Measurements from ENCODE around the gene ASZ1. TPM values are rescaled to one million over a fixed set of nuclear protein-coding genes. Genes with fewer than 3 reads are reported as not detected.

Gene ASZ1
- total RNA-seq, 1 donor = under 0.01 TPM

DNA sequence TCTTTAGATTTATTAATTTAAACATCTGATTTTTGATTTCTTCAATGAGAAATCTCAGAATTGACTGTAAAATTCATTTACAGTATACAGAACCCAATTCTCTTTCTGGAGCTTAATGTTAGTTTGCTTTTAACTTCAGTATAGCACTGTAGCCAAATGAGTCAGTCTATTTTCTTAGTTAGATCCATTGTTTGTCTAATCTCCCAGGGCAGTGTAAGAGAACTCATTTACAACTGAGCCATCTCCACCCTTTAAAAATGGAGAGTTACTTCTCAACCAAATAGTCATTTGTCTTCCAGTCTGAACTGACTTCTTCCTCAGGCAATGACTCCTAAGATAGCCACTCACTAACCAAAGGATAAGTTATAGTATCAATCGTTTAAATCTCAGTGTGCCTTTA is 101.5 kb downstream of the ASZ1 start:
- no peak for DNase-seq (ENCODE audit: low read depth)
- TF ChIP-seq CTCF (IDR thresholded peaks at IDR 0.05; ENCODE audit: insufficient read depth, low read depth, low read length) = no peak
- H3K4me3 ChIP-seq (ENCODE audit: low read depth, low read length) = no peak overlapping the region

DNA sequence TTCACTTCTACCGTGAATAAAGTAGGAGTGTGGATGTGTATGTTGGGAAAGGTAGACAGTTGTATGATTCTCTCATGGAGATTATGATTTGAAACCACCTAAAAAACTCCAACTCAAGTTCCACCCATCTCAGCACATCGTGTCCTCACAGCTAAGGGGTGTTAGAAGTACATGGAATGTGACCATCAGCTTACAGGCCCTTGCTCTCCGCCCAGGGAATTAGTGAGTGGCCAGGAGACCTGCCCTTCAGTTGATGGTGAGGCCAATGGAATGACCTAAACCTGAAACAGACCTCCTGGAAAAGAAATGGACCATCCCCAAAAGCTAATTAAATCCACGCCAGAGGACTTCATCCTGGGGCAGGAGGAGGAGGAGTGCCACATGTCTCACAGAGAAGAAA is 102.3 kb downstream of the ASZ1 start:
- peak; percentile 46 for DNase-seq (ENCODE audit: low read depth)
- TF ChIP-seq CTCF (IDR thresholded peaks at IDR 0.05; ENCODE audit: insufficient read depth, low read depth, low read length) = no peak
- H3K4me3 ChIP-seq (ENCODE audit: low read depth, low read length) = peak overlapping the region; percentile 69

- peak overlapping the region; percentile 69 for H3K4me3 ChIP-seq (ENCODE audit: low read depth, low read length)
- TF ChIP-seq CTCF (IDR thresholded peaks at IDR 0.05; ENCODE audit: insufficient read depth, low read depth, low read length) = no peak
- peak; percentile 88 for DNase-seq (ENCODE audit: low read depth)
Measured at GRCh38 chr7:117323851-117324711, 103.2 kb downstream of the ASZ1 start.

DNA sequence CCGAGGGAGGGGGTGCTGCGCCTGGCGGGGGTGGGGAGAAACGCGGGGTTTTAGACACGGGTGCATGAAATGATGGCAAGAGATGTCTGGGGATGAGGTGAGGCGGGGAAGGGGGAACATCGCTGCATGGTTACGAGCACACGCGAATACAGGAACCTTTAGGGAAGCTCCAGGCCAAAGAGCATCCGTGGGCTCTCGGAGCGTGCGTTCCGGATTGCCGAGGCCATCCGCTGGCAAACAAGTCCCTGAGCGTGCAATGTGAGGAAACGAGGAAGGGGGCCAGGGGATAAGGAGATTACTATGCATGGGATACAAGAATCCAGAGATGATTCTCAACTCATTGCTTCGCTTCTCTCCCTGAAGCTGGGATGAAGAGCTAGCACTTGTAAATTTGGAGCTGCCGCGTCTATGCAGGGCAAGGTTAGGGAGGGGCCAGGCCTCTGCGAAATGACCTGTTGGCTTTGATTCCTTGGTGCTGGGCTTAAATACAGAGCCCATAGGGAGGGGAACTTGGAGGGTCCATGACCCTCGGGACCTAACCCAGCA is 103.9 kb downstream of the ASZ1 start:
- DNase-seq (ENCODE audit: low read depth) = peak; percentile 53
- peak overlapping the region; percentile 69 for H3K4me3 ChIP-seq (ENCODE audit: low read depth, low read length)
- no peak for TF ChIP-seq CTCF (IDR thresholded peaks at IDR 0.05; ENCODE audit: insufficient read depth, low read depth, low read length)

DNA sequence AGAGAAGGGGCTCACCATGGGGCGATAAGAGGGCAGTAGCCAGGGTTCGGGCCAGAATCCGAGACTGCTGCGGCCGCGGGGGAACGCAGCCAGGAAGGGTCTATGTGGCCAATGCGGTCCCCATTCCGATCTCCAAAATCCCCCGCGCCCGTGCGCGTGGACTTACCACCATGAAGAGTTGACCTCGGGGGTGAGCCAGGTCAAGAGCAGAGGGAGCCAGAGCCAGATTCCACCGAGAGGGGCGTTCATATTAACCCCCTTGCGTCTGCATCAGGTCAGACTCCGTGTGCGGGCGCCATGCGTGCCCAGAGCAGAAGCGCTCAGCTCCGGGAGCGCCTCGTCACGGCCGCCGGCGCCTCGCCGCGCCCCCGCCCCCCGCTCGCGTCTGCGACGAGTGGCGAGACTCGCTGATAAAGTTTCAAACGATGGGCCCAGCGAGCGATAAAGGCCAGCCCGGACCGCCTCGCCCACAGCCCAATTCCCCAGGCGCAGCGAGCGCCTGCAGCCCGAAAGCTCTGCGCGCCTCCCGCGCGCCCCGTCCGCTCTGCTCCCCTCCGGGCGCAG is 104.5 kb downstream of the ASZ1 start, which contains the start of gene WNT2:
Gene WNT2 (minus strand): TSS at position 318 of the 564 bp plus-strand sequence. CDS start 69 bp downstream, at position 249.
- peak; percentile 43 for DNase-seq (ENCODE audit: low read depth)
- H3K4me3 ChIP-seq (ENCODE audit: low read depth, low read length) = peak within 1 kb of the TSS; percentile 69
- TF ChIP-seq CTCF (IDR thresholded peaks at IDR 0.05; ENCODE audit: insufficient read depth, low read depth, low read length) = no peak

GRCh38 chr7:117320523-117320922 is 106.8 kb downstream of the ASZ1 start:
- peak overlapping the region; percentile 69 for H3K4me3 ChIP-seq (ENCODE audit: low read depth, low read length)
- TF ChIP-seq CTCF (IDR thresholded peaks at IDR 0.05; ENCODE audit: insufficient read depth, low read depth, low read length) = no peak
- peak; percentile 26 for DNase-seq (ENCODE audit: low read depth)

Data from fibroblast of villous mesenchyme (primary cell).